Activated gamma-delta T cell treated with Interleukin-2 at 50 U/mL for 16 hours (primary cell): ENCODE measurements around the gene EMILIN1.

Experiments
- DNase-seq: peaks from one replicate; pipeline ENCODE4 v3.0.0-alpha.2; 2020

The EMILIN1 gene

GRCh38 chr2:27078267-27079194, at the start of gene EMILIN1:
Gene EMILIN1 (plus strand): TSS chr2:27078615. CDS start chr2:27079066, 451 bp downstream.
- no peak for DNase-seq

- DNase-seq: no peak
Observed at GRCh38 chr2:27029051-27029450, 49.4 kb upstream of the EMILIN1 start.

- DNase-seq: peak; percentile 70
Observed at GRCh38 chr2:27032495-27033252, 45.7 kb upstream of the EMILIN1 start, which contains the start of gene TMEM214. Gene TMEM214 (plus strand): TSS chr2:27032965. CDS start chr2:27033016, 51 bp downstream.

GRCh38 chr2:27033253-27033852, 45.1 kb upstream of the EMILIN1 start:
- DNase-seq: no peak

DNA sequence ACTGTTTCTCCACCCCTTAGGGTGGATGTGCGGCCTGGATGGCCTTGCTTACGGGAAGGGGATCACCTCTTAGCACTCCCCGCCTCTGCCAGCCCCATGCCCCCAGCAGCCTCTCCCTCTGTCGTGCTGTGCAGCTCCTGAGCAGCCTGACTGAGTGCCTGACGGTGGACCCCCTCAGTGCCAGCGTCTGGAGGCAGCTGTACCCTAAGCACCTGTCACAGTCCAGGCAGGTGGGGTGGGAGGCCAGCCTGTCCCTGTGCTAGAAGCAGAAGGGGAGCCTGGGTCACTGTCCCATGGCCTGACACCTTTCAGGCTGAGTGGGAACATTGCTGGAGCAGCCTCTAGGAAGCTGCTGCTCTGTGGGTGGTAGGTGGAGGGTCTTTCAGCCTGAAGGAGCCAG, 40.4 kb upstream of the EMILIN1 start:
- no peak for DNase-seq

- DNase-seq: no peak
Observed at GRCh38 chr2:27038631-27039339, 39.6 kb upstream of the EMILIN1 start.

GRCh38 chr2:27039426-27039825, 39.0 kb upstream of the EMILIN1 start:
- DNase-seq: no peak

GRCh38 chr2:27039871-27040270, 38.5 kb upstream of the EMILIN1 start:
- no peak for DNase-seq

GRCh38 chr2:27040282-27040681, 38.1 kb upstream of the EMILIN1 start:
- no peak for DNase-seq

DNA sequence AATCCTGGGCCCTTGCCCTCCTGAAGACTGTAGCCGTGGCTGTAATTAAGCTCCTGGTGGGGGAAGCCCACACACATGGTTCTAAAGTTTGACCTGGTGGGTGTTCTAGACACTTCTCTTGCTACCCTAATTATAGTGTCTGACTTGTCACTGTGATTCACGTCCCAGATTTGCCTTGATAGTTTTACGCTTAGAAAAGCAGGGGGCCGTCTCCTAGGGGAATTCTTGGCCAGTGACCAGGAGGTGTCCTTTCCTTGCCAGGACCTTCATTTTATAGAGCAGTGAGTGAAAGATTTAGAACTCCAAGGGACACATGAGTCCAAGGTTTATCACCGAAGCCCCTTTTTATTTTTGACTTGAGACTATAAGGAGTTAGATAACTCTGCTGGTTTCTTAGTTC, 36.7 kb upstream of the EMILIN1 start:
- no peak for DNase-seq

DNA sequence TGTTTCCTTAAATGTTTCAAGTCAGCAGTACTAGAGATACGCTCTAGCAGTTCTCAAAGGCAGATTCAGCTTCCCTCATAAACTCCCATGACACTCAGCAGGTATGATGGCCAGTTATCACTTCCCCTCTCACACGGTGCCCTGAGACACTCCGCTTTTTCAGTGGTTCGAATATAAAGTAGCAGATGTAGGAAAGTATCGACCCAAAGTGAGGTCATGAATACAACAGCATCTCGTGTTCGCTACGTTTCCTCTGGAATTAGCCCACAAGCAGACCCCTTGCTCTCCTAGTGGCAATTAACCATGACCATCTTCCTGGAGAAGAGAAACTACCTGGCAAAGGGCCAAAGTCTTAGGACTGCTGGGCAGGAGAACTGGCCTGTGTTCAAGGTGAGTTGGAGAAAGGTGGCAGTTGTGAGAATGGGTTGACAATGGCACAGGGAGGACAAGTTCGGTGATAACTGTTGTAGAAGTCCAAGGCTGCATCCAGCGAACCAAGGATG, 36.2 kb upstream of the EMILIN1 start:
- no peak for DNase-seq

DNA sequence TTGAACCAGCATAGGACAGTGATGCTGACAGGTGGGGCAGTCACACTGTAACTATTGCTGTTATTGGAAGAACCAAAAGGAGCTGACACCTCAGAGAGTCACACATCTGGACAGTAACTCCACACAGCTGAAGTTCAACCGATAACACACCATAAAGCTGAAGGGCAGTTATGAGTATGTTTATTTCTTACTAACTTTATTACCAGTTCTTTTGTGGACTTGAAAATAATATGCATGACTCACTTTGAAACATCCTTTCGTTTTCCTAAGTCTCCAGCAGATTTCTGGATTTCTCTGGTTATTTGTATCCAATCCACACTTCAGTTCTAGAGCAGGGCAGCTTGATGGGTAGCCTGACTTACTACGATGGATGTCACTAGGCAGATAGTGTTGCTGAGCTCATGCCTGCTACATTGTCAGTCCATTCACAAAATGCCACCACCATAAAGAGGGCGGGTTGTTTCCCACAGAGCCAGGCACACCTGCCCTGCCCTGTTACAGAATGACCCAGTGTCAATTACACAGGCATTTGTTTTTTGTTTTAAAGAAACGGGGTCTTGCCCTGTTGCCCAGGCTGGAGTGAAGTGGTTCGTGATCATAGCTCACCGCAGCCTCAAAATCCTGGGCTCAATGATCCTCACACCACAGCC, 35.3 kb upstream of the EMILIN1 start:
- DNase-seq: no peak

DNA sequence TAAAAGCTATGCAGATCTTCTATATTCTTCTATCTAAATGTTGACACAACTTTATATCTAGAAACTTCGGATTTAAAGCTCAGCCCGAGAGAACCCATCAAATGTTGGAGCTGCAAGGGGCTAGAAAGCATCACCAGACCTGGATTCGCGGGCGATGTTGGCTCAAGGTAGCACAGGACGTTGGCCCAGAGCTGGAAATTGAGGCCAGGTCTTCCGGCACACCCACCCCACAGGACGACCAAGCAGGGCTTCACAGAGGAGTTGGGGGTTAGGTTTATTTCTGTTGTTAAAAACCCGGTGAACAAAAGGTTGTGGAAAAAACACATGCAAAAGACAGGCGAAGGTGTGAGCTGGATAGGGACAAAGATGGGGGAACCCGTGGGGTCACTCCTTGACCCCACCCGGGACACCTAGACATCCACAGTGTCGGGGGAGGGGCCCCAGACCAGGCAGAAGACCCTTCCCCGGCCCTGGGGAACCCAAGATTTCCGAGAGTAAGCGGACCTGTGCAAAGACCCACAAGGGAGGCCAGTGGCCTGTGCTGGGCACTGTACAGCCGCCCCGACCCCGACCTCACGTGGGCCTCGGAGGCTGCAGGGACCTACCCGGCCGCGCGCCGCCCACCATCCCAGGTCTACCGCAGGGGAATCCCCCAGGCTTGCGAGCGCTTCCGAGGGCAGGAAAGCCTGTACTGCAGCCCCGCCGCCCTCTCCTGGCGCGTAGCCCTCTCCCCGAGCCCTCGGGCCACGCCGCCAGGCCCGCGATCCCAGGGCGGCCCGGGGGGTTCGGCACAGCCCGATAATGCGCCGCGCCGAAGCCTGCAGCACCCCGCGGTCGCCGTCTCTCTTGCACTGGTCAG, 28.8 kb upstream of the EMILIN1 start:
- DNase-seq: peak; percentile 51

- peak; percentile 90 for DNase-seq
Observed at GRCh38 chr2:27050281-27050995, 28.0 kb upstream of the EMILIN1 start.

GRCh38 chr2:27050996-27051901, 27.2 kb upstream of the EMILIN1 start, which contains the start of gene AGBL5:
Gene AGBL5 (plus strand): TSS chr2:27051668. CDS start chr2:27052959, 1,291 bp downstream.
- peak; percentile 95 for DNase-seq

DNA sequence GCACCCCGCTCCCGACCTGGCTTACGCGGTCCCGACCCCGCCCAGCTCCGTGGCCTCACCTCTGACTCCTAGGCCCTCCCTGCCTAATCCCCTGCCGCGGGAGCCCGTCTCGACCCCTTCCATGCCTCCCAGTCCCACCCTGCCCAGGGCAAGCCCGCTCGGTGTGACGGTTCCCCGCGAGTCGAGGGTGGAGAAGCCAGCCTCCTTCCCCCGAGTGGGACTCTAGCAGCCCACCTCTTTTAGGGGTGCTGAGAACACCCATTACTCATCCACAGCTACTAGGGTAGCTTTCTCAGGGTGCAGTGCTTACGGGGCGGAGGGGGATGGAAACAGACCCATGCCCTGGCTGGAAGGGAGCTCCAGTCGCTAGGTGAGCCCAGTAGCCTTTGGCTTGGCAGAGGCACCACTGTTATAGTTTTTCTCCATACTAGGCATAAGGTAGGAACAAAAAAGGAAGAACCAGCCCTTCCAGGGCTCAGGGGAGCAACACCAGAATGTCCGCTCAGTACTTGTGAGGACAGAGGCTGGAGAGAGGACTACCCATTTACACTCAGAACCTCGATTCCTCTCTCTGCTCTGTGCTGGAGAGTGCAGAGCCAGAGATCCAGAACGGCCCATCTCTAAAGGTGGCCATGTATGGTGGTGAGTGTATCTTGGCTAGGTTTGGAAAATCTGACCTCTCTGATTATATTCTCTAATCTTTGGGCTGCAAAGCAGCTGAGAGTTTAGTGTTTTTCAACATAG, 26.3 kb upstream of the EMILIN1 start:
- peak; percentile 37 for DNase-seq

DNA sequence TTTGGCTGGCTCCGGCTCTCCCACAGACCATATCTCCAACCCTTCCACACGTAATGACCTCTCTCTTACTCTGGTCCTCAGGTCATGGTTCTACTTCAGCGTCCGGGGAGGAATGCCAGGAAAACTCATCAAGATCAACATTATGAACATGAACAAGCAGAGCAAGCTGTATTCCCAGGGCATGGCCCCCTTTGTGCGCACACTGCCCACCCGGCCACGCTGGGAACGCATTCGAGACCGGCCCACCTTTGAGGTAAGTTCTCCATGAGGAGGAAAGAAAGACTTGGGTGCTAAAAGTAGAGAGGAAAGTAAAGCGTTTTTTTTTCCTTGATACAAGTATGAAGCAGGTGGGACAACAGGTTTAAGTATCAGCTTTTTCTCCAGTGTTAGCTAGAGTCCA, 25.1 kb upstream of the EMILIN1 start:
- no peak for DNase-seq

DNA sequence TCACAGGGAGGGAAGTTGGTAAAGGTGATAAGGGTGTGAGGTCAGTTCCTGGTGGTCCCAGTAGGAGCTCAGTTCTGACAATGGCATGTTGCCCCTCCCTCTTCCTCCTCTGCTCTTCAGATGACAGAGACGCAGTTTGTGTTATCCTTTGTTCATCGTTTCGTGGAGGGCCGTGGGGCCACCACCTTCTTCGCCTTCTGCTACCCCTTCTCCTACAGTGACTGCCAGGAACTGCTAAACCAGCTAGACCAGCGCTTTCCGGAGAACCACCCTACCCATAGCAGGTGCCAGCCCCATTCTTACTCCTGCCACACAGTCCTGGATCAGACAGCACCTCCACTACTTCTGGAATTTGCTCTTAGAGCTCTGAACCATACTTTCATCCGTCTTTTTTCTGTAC, 24.6 kb upstream of the EMILIN1 start:
- DNase-seq: no peak
